Amygdala (tissue), 56 donors: ENCODE results near the gene GRM8.
"Not testable (repeated sequence)": the region's sequence is repeated elsewhere in the genome, so short reads cannot be mapped to it uniquely, and the experiment has no call there.

Experiments used
- DNase-seq, 56 donors: peaks; one replicate each; lab custom pipeline; 2025; lab: John Stamatoyannopoulos, UW

The GRM8 gene

GRCh38 chr7:126690848-126691751 is 561.6 kb downstream of the GRM8 start:
- DNase-seq: no peak

- DNase-seq: no peak
These were observed 562.6 kb downstream of the GRM8 start for GRCh38 chr7:126690104-126690503.

GRCh38 chr7:126689037-126689436 is 563.7 kb downstream of the GRM8 start:
- no peak for DNase-seq

- no peak for DNase-seq
These were observed 566.3 kb downstream of the GRM8 start for GRCh38 chr7:126686474-126686873.

- DNase-seq: no peak
These were observed 567.1 kb downstream of the GRM8 start for GRCh38 chr7:126685596-126685995.

GRCh38 chr7:126685018-126685573 is 567.6 kb downstream of the GRM8 start:
- no peak for DNase-seq

- no peak for DNase-seq
These were observed 570.6 kb downstream of the GRM8 start for GRCh38 chr7:126682176-126682575.

- not testable (repeated sequence) for DNase-seq
These were observed 584.0 kb downstream of the GRM8 start for GRCh38 chr7:126668762-126669161.

GRCh38 chr7:126668367-126668752 is 584.4 kb downstream of the GRM8 start:
- no peak for DNase-seq

- DNase-seq: no peak
These were observed 584.9 kb downstream of the GRM8 start for GRCh38 chr7:126667742-126668366.

- DNase-seq: no peak
These were observed 589.9 kb downstream of the GRM8 start for GRCh38 chr7:126662856-126663255.

- no peak for DNase-seq
These were observed 593.6 kb downstream of the GRM8 start for GRCh38 chr7:126659124-126659523.

GRCh38 chr7:126658684-126659083 is 594.1 kb downstream of the GRM8 start:
- no peak for DNase-seq

GRCh38 chr7:126657599-126658358 is 595.0 kb downstream of the GRM8 start:
- DNase-seq: no peak

- no peak for DNase-seq
These were observed 595.6 kb downstream of the GRM8 start for GRCh38 chr7:126657137-126657536.

- DNase-seq: no peak
These were observed 596.6 kb downstream of the GRM8 start for GRCh38 chr7:126656165-126656564.

- DNase-seq: no peak
These were observed 615.2 kb downstream of the GRM8 start for GRCh38 chr7:126637538-126637937.

GRCh38 chr7:126635545-126635944 is 617.2 kb downstream of the GRM8 start:
- no peak for DNase-seq

GRCh38 chr7:126608339-126608776 is 644.4 kb downstream of the GRM8 start:
- no peak for DNase-seq

GRCh38 chr7:126606331-126606730 is 646.4 kb downstream of the GRM8 start:
- no peak for DNase-seq

GRCh38 chr7:126605553-126605952 is 647.2 kb downstream of the GRM8 start:
- no peak for DNase-seq
